HG03280 (cell line): ENCODE measurements around the gene BAG2.

Experiments
- ATAC-seq: cut with Tn5 transposase; IDR thresholded peaks from one replicate; pipeline ENCODE4 v1.9.1; 2021; ENCODE audit warnings: mild to moderate bottlenecking, moderate library complexity; ENCODE audit not compliant: unreplicated experiment

The BAG2 gene

DNA sequence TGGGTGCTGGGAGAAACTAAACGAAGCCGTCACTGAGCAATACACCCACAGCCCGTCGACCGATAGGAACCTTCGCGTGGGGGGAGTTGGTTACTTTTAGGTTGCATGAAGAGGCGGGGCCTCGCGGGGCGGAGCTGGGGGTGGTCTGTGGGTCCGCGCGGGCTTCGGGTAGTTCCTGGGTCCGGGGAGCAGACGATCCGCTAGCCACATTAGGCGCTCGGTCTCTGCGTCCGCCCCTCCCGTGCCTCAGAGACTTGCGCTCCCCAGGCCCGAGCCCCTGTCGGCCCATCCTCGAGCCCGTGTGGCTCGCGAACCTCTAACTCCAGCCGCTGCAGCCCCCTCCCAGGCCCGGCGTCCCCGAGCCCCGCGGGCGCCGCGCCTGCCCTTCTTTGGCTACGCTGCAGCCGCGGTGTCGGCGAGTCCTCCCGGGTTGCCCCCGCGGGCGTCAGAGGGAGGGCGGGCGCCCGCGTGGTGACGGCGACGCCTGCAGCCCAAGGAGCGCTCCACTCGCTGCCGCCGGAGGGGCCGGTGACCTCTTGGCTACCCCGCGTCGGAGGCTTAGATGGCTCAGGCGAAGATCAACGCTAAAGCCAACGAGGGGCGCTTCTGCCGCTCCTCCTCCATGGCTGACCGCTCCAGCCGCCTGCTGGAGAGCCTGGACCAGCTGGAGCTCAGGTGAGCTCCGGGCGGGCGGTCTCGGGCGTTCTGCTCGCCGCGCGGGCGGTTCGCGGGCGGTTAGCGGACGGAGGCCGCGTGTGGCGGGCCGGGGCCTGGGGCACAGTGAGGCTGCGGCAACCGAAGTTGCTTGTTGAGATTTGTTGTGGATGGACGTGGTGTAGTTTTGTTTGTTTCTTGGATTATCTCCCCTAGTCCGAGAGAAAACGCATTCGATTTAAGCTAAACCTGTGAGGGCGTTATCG lies at the start of gene BAG2:
BAG2 (plus strand) TSS at position 191 of the 920 bp plus-strand sequence; CDS start at position 563, 372 bp downstream.
- peak; percentile 83 for ATAC-seq

DNA sequence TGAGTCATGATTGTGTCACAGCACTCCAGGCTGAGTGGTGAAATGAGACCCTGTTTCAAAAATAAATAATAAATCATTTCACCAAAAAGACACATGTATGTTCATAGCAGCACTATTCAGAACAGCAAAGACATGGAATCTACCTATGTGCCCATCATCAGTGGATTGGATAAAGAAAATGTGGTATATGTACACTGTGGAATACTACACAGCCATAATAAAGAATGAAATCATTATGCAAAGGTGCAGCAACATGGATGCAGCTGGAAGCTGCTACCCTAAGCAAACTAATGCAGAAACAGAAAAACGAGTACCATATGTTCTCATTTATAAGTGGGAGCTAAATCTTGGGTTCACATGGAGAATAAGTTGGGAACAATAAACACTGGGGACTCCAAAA lies 49.0 kb upstream of the BAG2 start:
- no peak for ATAC-seq

DNA sequence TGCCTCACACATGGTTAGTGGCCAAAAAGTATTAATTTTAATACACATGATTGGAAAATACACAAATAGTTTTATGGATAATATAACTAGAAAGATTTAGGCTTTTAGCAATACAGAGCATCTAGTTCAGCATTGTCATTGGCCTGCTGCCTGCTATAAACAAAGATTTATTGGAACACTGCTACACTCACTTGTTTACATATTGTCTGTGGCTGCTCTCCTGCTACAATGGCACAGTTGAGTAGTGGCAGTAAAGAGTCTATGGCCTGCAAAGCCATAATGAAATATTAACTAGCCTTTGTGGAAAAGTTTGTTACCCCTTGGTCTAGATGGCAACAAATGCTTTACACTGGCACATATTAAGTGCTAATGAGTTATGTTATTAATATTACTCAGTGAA lies 44.4 kb upstream of the BAG2 start:
- ATAC-seq: no peak

GRCh38 chr6:57130661-57131177 lies 41.4 kb upstream of the BAG2 start:
- ATAC-seq: no peak

- no peak for ATAC-seq
Observed at GRCh38 chr6:57134954-57135353, 37.2 kb upstream of the BAG2 start.

- no peak for ATAC-seq
Observed at GRCh38 chr6:57135885-57136284, 36.2 kb upstream of the BAG2 start.

GRCh38 chr6:57137350-57137749 lies 34.8 kb upstream of the BAG2 start:
- ATAC-seq: no peak

- no peak for ATAC-seq
Observed at GRCh38 chr6:57138026-57138425, 34.1 kb upstream of the BAG2 start.

DNA sequence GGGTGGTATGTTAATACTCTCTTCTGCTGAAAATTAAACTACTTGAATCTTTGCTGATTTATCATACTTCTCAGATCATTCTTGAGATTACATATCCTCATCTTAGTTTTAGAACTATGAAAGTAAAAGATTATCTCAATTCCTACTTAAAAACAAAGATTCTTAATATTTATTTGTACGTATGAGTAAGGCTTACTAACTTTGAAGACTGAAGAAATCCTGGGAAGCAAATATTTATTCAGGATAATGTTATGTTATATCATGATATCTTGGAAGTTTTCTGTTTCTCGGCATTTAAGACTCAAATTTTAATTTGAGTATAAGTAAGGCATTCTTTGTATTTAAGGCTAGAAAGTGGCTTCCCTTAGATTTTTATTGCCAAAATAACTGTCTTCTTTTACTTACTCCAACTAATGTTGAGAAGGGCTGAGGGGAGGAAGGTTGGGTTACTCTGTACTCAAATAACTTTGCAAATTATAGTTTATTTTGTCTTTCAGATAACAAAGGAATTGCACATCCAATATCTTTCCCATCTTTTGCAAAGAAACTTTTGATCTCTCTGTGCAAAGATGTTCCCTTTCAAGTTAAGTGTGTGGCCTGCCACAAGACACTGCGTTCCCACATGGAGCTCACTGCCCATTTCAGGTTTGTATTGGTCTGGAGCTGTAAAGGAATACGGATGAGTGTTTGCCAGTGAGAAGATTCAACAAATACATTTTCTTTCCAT lies 30.5 kb upstream of the BAG2 start:
- ATAC-seq: no peak

DNA sequence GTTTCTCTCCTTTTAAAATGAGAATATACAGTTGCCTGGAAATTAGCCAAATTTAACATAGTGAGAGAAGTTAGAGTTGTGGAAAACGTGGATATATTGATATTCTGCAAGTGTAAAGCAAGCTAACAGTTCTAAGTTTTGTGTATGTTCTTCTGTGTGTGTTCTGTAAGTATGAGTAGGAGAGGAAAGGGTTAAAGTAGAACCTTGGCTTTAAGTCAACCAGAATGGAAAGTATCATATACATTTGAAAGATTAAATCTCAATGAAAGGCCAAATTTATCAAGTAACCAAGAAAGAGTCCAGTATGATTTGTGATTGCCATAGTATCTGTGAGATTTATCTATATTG lies 30.0 kb upstream of the BAG2 start:
- no peak for ATAC-seq

GRCh38 chr6:57143690-57144089 lies 28.4 kb upstream of the BAG2 start:
- no peak for ATAC-seq

- ATAC-seq: no peak
Observed at GRCh38 chr6:57147401-57147800, 24.7 kb upstream of the BAG2 start.

DNA sequence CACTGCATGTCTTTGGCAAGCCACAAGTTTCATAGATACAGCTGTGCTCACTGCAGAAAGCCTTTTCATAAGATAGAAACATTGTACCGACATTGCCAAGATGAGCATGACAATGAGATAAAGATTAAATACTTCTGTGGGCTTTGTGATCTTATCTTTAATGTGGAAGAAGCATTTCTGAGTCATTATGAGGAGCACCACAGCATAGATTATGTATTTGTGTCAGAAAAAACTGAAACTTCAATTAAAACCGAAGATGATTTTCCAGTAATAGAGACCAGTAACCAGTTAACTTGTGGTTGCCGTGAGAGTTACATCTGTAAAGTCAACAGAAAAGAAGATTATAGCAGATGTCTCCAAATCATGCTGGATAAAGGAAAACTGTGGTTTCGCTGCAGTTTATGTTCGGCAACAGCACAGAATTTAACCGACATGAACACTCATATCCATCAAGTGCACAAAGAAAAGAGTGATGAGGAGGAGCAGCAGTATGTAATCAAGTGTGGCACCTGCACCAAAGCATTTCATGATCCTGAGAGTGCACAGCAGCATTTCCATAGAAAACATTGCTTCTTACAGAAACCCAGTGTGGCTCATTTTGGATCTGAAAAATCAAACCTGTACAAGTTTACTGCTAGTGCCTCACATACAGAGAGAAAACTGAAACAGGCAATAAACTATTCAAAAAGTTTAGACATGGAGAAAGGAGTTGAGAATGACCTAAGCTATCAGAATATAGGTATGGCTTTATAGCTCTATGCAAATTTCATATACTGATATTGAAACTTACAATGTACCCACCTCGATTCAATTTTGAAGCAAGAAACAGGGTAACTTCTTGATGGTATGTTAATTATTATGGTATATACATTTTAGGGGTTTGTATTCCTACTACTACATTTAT lies 23.9 kb upstream of the BAG2 start:
- ATAC-seq: no peak

DNA sequence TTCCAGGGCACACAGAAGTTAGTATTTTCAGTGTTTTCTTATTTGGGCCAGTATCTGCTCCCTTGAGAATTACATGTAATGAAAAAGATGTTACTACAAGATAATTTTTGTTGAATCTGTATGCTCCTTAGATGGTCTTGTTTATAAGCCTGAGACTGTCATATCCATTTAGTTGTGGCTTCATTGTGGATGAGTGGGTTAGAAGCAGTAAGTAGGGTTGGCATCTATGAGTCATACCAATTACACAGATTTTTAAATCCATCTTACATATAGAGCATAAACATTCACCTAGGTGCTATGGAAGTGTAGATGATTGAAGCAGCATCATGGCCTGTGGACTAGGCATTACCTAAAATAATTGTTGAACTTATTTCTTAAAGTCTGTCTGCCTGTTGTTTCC lies 13.5 kb upstream of the BAG2 start:
- no peak for ATAC-seq

DNA sequence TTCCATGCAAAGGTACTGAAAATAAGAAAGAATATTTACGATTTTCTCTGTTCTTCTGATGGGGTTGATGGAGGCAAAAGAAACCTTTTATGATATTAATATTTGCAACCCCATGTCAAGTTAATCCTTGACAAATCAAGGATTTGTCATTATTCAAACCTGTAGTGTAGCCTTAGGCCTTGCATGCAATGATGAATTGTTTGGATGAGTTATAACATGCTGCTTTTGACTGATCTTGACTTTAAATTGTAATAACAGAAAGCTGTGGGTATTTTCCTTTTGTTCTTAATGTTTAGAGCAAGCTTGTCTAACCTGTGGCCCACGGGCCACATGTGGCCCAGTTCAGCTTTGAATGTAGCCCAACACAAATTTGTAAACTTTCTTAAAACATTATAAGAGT lies 13.0 kb upstream of the BAG2 start:
- no peak for ATAC-seq

DNA sequence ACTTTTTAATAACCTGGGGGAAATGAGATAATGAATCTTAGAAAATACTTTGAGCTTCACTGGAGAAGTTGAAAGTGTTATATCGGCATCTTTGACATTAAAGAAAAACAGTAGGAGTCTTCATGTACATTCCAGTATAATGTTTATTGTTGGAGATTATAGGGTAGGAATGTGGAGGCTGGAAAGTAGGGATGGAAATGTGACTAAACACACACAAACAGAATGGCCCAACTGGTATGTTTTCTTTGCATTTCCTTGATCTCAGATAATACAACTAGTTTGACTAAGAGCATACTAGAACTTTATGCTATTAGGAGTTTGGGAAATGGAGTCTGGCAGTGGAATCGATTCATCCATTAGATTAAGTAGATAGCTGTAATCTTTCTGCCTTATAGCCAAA lies 10.1 kb upstream of the BAG2 start:
- ATAC-seq: no peak

- ATAC-seq: no peak
Observed at GRCh38 chr6:57162516-57162915, 9.6 kb upstream of the BAG2 start.

DNA sequence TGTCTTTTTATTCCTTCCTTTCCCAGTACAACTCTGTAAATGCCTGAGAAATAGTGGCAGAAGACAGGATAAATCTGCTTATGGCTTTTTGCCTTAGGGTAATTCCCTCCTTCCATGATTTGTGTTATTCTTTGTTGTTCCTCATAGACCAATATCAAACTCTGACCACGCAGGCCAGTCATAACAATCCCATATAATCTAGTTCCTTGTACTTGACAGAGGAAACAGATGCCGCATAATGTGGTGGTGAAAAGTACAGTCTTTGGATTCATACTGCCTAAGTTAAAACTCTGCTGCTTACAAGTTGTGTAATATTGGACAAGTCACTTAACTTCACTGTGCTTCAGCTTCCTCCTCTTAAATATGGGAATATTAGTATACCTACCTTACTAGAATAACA lies 8.2 kb upstream of the BAG2 start:
- ATAC-seq: no peak

- no peak for ATAC-seq
Observed at GRCh38 chr6:57165080-57165479, 7.0 kb upstream of the BAG2 start.

GRCh38 chr6:57173056-57173885 lies 1.1 kb downstream of the BAG2 start:
- no peak for ATAC-seq
